ENCODE data around the gene SETBP1. TPM values are rescaled to one million over a fixed set of nuclear protein-coding genes. Genes with fewer than 3 reads are reported as not detected.

Gene SETBP1
- total and polyA plus RNA-seq, 2 of the 8 experiments (the other 6 are each of a cell fraction or from before 2014, with no cell fraction given): 2.0 to 6.5 TPM

DNA sequence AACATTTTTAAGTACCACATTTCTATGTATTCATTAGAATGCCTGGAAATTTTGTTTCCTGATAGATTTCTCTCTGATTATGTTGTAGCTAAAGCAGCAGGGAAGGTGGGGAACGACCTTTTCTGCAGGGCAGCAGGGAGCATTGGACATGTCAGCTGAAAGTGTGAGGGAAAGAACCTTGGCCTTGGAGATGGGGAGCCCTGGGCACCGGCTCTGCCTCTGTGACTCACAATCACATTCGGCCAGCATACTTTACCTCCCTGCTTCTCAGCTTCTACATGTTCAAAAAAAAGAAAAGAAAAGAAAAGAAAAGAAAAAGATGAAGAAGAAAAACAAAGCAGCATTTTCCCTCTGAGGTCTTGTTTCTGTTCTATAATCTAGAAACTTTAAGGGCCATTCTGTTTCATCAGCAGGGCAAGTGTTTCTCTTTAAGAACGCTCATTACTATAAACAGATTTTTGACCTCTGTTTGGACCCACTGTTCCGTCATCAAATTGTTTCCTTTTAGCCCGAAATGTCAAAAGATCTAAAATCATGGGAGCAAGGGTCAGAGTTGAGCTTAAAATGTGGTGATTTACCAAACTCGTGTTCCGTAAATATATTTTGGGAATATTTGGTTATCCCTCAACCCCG is 27.9 kb downstream of the SETBP1 start:
- Histone ChIP-seq H3K4me1 (replicated peaks in 1 of 4; ENCODE audit: control insufficient read depth in 3 of 4, insufficient read depth in 4 of 4, low read length in 3 of 4) (peaks cover 0 to 9% (median 7%) of the 10 kb centered on the region in 4 experiments; a peak in 5 of 7 replicates), H4K91ac (replicated peaks; ENCODE audit: insufficient read length, low read length) (no peak overlapping the region), H3K4me3 (ENCODE audit: extremely low read depth in 1 of 4, insufficient read depth in 2 of 4, low read depth in 3 of 4, low read length in 4 of 4) (no peak overlapping the region), H3K9ac (replicated peaks in 1 of 4; ENCODE audit: extremely low read depth in 1 of 4, low read depth in 3 of 4, low read length in 3 of 4) (no peak overlapping the region), H3K9me3 (ENCODE audit: insufficient read depth in 2 of 2, low read depth in 1 of 2, low read length in 1 of 2) (no peaks in the 10 kb centered on the region), H3K79me1 (ENCODE audit: low read depth, low read length) (no peaks in the 10 kb centered on the region), H2AK5ac (ENCODE audit: low read depth, low read length) (no peak overlapping the region), H2AFZ (ENCODE audit: low read length) (no peak overlapping the region), H3K18ac (ENCODE audit: extremely low read depth, low read length) (no peak overlapping the region), H4K8ac (ENCODE audit: extremely low read depth, insufficient read depth, low read length) (no peak overlapping the region), H3K27me3 (replicated peaks in 1 of 4; ENCODE audit: control insufficient read depth in 3 of 4, extremely low read depth in 1 of 4, insufficient read depth in 3 of 4, low read length in 3 of 4) (no peaks in the 10 kb centered on the region), H3K79me2 (ENCODE audit: control insufficient read depth in 1 of 2, insufficient read depth in 2 of 2, low read length in 2 of 2) (no peaks in the 10 kb centered on the region), H3K56ac (replicated peaks; ENCODE audit: insufficient read length, low read depth, low read length) (no peak overlapping the region), H3K14ac (ENCODE audit: insufficient read length) (no peak overlapping the region), H3K4ac (replicated peaks; ENCODE audit: insufficient read length, low read depth, low read length) (no peak overlapping the region), H2BK12ac (ENCODE audit: low read depth, low read length) (no peak overlapping the region), H2BK20ac (ENCODE audit: low read length) (no peak overlapping the region), H3K36me3 (ENCODE audit: control insufficient read depth in 2 of 4, insufficient read depth in 4 of 4, low read length in 3 of 4) (no peaks in the 10 kb centered on the region), H2BK15ac (ENCODE audit: low read length) (no peak overlapping the region), H2BK5ac (ENCODE audit: low read depth, low read length) (no peak overlapping the region), H2BK120ac (replicated peaks; ENCODE audit: low read depth, low read length) (no peak overlapping the region), H4K5ac (ENCODE audit: insufficient read length, low read depth, low read length) (no peak overlapping the region), H3K23me2 (ENCODE audit: low read depth, low read length) (no peaks in the 10 kb centered on the region), H3K23ac (ENCODE audit: insufficient read length) (no peak overlapping the region), H4K20me1 (replicated peaks in 1 of 2; ENCODE audit: control insufficient read depth in 1 of 2, insufficient read depth in 2 of 2, low read length in 2 of 2) (no peaks in the 10 kb centered on the region), H3K27ac (ENCODE audit: low read depth, low read length) (no peak overlapping the region), H3K4me2 (ENCODE audit: insufficient read depth in 1 of 2, low read depth in 2 of 2, low read length in 2 of 2) (no peak overlapping the region)
- 85% methylated on average over 9 of the region's 9 CpGs; no CpG with 5 or more reads in 1 of the 2 experiments for WGBS, 2 experiments (ENCODE audit: extremely low coverage in 1 of 2, insufficient coverage in 1 of 2, insufficient read length in 1 of 2, insufficient replicate concordance in 2 of 2, low coverage in 1 of 2, low lambda C conversion rate in 2 of 2, missing lambda C conversion rate in 1 of 2)
- DNase-seq (ENCODE audit: low read depth in 1 of 2, low spot score in 2 of 2) (no peak), FAIRE-seq (no peak)
- ChIA-PET POLR2A (ENCODE audit: partially characterized antibody) (no interaction called here), CTCF (ENCODE audit: partially characterized antibody) (interaction anchor here (1.2 kb wide), 1 partner anchor 264 kb away, joined by 5 read pairs; no protein-coding TSS in a partner anchor)
- TF ChIP-seq POLR2A (IDR thresholded peaks at IDR 0.05; ENCODE audit: control extremely low read depth in 1 of 2, low read depth in 2 of 2, low read length in 2 of 2): no peak
- TF ChIP-seq JUND (IDR thresholded peaks at IDR 0.05; ENCODE audit: low read length): no peak
- no peak for TF ChIP-seq SP4 (IDR thresholded peaks at IDR 0.05; ENCODE audit: low read length)
- no peak for TF ChIP-seq SP2 (IDR thresholded peaks at IDR 0.05; ENCODE audit: low read length)
- no peak for TF ChIP-seq KDM4A (IDR thresholded peaks at IDR 0.05; ENCODE audit: low read depth, low read length, severe bottlenecking)
- no peak for TF ChIP-seq SIN3A (conservative IDR thresholded peaks at IDR 0.05 in 1 of 2, IDR thresholded peaks at IDR 0.05 in 1 of 2; ENCODE audit: low read depth in 1 of 2, low read length in 2 of 2)

Measured in H1 (cell line).